ACC112 (cell line): Measurements from ENCODE around the gene MECR.
A peak's percentile ranks its signal among the peaks of the same experiment; 100 is the strongest.

ENCODE experiments used
- H2AFZ ChIP-seq: fragments of 200-600 bp; sonication (generic); one replicate; pipeline ENCODE4 v1.6.0; 2017; ENCODE audit warnings: antibody characterized with exemption, low read length; ENCODE audit not compliant: unreplicated experiment
- H3K27ac ChIP-seq: fragments of 200-600 bp; sonication (generic); 2 replicates; pipeline ENCODE4 v1.5.1; 2014; ENCODE audit warnings: low read depth, mild to moderate bottlenecking, antibody characterized with exemption, low read length, moderate library complexity
- H3K27me3 ChIP-seq: fragments of 200-600 bp; sonication (generic); 2 replicates; pipeline ENCODE4 v1.6.1; 2014; ENCODE audit warnings: mild to moderate bottlenecking, antibody characterized with exemption, low read length, moderate library complexity, mixed read lengths; ENCODE audit not compliant: insufficient read depth
- H3K36me3 ChIP-seq: fragments of 200-600 bp; sonication (generic); 2 replicates; pipeline ENCODE4 v1.6.1; 2016; ENCODE audit warnings: mild to moderate bottlenecking, antibody characterized with exemption, low read length, moderate library complexity, mixed read lengths; ENCODE audit not compliant: insufficient read depth
- H3K4me1 ChIP-seq: fragments of 200-600 bp; sonication (generic); one replicate; pipeline ENCODE4 v1.6.1; 2016; ENCODE audit warnings: low read length, mixed read lengths; ENCODE audit not compliant: insufficient read depth, unreplicated experiment, control insufficient read depth
- H3K4me3 ChIP-seq: fragments of 200-600 bp; sonication (generic); 2 replicates; pipeline ENCODE4 v1.5.1; 2014; ENCODE audit warnings: mild to moderate bottlenecking, low read depth, low read length
- H3K79me2 ChIP-seq: fragments of 200-600 bp; sonication (generic); one replicate; pipeline ENCODE4 v1.6.0; 2016; ENCODE audit warnings: low read length; ENCODE audit not compliant: control insufficient read depth, unreplicated experiment, insufficient read depth

MECR gene, protein sequence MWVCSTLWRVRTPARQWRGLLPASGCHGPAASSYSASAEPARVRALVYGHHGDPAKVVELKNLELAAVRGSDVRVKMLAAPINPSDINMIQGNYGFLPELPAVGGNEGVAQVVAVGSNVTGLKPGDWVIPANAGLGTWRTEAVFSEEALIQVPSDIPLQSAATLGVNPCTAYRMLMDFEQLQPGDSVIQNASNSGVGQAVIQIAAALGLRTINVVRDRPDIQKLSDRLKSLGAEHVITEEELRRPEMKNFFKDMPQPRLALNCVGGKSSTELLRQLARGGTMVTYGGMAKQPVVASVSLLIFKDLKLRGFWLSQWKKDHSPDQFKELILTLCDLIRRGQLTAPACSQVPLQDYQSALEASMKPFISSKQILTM

DNA sequence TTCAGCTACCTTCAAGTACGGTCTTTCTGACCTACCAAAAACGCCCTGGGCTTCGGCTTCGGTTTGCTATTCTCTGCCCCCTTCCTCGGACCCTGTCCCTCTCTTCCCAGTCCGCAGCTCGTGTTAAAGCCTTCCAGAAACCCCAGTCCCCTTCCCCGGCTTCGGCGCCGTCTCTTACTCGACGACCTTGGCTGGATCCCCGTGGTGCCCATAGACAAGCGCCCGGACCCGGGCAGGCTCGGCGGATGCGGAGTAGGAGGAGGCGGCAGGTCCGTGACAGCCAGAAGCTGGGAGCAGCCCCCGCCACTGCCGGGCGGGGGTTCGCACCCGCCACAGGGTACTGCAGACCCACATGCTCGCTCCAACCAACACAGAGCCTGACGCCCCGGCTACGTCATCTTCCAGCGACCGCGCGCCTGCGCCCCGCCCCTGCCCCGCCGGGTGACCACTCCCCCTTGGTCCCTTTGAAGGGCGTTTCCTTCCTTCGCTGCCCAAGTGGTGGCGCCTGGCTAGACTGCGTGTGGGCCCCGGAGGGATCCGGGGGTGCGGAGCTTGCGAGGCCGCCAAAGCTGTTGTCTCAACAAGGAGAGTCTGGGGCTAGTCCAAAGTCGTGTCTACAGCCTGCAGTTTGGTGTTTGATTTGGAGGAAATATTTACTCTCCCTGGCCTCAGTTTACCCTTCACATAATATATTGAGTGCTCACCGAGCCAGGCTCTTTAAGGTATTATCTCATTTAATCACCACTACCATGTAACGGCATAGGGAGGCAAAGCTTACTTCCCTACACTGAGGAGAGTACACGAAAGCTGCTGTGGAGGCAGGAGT is at the start of gene MECR:
Gene MECR (minus strand): TSS at position 382 of the 826 bp plus-strand sequence. CDS start 28 bp downstream, at position 354.
- Histone ChIP-seq H3K4me3 (peak within 1 kb of the TSS; percentile 81), H3K27ac (no peak within 1 kb of the TSS), H3K79me2 (peaks cover 17% of the 10 kb centered on the region), H3K27me3 (peaks cover 5% of the 10 kb centered on the region; the same call in 1 of the 2 replicates), H2AFZ (peak within 1 kb of the TSS; percentile 85), H3K36me3 (no peaks in the 10 kb centered on the region), H3K4me1 (peaks cover 7% of the 10 kb centered on the region)

DNA sequence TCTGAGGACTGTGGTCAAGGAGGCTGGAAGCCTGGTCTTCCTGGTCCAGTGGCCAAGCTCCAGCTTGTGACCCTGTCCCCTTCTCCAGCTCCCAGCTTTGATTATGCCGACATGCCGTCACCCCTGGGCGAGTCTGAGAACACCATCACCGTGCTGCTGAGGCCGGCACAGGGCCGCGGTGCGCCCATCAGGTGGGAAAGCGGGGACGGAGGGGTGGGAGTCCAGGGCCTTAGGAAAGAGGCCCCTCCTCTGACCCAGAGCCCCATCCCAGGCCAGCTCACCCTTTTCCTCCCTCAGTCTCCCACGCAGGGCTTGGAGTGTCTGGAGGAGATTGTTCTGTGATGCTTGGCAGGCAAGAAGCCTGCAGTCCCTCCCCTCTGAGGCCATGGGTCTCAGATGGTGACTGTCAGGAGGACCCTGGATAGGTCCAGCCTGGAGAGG is 49.2 kb upstream of the MECR start:
- no peaks in the 10 kb centered on the region for H3K27me3 ChIP-seq
- H3K27ac ChIP-seq = no peak overlapping the region
- no peak overlapping the region for H2AFZ ChIP-seq

DNA sequence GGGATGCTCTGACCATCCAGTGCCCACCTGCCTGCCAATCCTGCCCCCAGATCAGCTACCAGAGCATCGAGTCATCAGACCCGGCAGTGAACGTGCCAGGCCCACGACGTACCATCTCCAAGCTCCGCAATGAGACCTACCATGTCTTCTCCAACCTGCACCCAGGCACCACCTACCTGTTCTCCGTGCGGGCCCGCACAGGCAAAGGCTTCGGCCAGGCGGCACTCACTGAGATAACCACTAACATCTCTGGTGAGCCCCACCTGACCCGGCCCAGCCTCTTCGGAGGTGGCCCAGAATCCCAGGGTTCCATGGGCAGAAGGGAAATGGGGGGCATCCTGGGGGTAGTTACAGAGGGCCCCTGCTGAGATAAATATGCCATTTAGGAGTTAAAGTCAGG is 48.7 kb upstream of the MECR start:
- Histone ChIP-seq H3K27ac (no peak overlapping the region), H3K27me3 (no peaks in the 10 kb centered on the region), H2AFZ (no peak overlapping the region), H3K4me1 (peaks cover 15% of the 10 kb centered on the region), H3K4me3 (no peak overlapping the region), H3K36me3 (no peaks in the 10 kb centered on the region), H3K79me2 (no peaks in the 10 kb centered on the region)

More for the DNA sequence above, 49.2 kb upstream of the MECR start:
- Histone ChIP-seq H3K79me2 (no peaks in the 10 kb centered on the region), H3K4me1 (peaks cover 15% of the 10 kb centered on the region), H3K4me3 (no peak overlapping the region), H3K36me3 (no peaks in the 10 kb centered on the region)

DNA sequence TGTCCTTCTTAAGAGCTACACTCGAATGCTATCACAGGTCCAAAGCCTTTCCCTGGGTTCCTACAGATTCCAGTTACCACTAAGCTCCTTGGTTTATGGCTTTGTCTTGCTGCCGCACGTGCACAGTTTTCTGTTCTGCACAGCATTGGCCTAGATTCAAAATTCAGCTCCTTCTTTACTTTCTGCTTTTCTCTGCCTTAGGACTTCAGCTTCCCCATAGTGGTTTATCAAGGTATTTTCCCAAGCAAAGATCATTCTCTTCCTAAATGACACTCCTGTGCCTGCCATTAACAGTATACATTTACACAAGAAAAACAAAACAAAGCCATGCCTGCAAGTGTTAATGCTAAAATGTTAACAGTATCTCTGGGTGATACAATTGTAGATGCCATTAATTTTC is 47.4 kb upstream of the MECR start:
- H3K79me2 ChIP-seq = no peaks in the 10 kb centered on the region
- H3K36me3 ChIP-seq = no peaks in the 10 kb centered on the region
- H3K27me3 ChIP-seq = no peaks in the 10 kb centered on the region
- no peak overlapping the region for H3K27ac ChIP-seq
- no peak overlapping the region for H2AFZ ChIP-seq
- H3K4me1 ChIP-seq = peaks cover 15% of the 10 kb centered on the region
- no peak overlapping the region for H3K4me3 ChIP-seq

DNA sequence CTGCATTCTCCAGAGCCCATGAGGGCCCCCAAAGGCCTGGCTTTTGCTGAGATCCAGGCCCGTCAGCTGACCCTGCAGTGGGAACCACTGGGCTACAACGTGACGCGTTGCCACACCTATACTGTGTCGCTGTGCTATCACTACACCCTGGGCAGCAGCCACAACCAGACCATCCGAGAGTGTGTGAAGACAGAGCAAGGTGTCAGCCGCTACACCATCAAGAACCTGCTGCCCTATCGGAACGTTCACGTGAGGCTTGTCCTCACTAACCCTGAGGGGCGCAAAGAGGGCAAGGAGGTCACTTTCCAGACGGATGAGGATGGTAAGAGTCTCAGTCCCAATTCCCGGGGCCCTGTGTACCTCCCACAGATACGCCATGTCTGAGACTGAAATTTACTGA is 44.7 kb upstream of the MECR start:
- Histone ChIP-seq H3K79me2 (no peaks in the 10 kb centered on the region), H3K4me3 (no peak overlapping the region), H2AFZ (no peak overlapping the region), H3K4me1 (peaks cover 20% of the 10 kb centered on the region), H3K27me3 (no peaks in the 10 kb centered on the region), H3K36me3 (no peaks in the 10 kb centered on the region), H3K27ac (no peak overlapping the region)

DNA sequence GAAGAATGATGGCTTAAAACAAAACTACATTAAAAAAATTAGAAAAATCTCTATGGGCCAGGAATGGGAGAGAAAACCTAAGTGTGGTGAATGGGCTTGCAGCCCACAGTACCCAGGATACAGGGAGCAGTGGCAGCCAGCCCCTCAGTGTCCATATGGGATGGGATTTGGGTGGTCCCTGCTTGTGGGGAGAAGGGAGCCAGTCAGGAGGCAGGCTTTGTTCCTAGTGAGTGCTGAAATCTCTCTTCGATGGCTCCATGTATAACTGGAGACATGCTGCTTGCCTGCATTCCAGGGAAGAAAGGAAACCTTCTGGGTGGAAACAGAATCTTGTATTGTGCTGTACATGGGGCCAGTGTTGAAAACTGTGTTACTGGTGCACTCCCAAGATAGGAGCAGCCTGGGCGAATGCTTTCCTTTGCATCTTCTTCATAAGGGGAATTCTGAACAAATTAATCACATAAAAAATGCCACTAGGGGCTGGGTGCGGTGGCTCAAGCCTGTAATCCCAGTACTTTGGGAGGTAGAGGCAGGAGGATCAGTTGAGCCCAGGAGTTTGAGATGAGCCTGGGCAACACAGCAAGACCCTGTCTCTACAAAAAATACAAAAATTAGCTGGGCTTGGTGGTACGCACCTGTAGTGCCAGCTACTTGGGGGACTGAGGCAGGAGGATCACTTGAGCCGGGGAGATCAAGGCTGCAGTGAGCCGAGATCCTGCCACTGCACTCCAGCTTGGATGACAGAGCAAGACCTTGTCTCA is 41.6 kb upstream of the MECR start:
- H3K4me3 ChIP-seq = no peak overlapping the region
- H2AFZ ChIP-seq = no peak overlapping the region
- 0 out of 2 replicates have a peak, but pooled peaks cover 3% of the 10 kb centered on the region for H3K27me3 ChIP-seq
- H3K27ac ChIP-seq = no peak overlapping the region
- H3K4me1 ChIP-seq = peaks cover 15% of the 10 kb centered on the region
- no peaks in the 10 kb centered on the region for H3K79me2 ChIP-seq
- no peaks in the 10 kb centered on the region for H3K36me3 ChIP-seq

DNA sequence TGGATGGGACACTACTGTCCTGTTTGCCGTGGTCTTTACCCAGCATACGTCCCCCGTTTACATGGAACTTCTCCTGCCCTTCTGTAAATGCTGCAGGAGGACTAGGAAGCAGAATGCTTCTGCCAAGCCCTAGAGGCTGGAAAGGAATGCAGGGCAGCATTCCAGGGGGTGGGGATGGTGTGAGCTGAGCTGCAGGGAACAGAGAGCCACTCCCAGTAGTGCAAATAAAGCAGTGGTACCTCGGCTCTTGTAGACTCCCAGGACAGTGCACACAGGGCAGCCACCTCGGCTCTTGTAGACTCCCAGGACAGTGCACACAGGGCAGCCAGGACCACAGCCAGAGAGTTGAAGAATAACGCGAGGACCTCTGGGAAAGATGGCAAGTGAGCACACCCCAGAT is 41.0 kb upstream of the MECR start:
- H3K4me3 ChIP-seq = no peak overlapping the region
- no peaks in the 10 kb centered on the region for H3K79me2 ChIP-seq
- H2AFZ ChIP-seq = peak overlapping the region; percentile 30
- 0 out of 2 replicates have a peak, but pooled peaks cover 3% of the 10 kb centered on the region for H3K27me3 ChIP-seq
- H3K36me3 ChIP-seq = no peaks in the 10 kb centered on the region
- H3K4me1 ChIP-seq = peaks cover 15% of the 10 kb centered on the region
- H3K27ac ChIP-seq = no peak overlapping the region

DNA sequence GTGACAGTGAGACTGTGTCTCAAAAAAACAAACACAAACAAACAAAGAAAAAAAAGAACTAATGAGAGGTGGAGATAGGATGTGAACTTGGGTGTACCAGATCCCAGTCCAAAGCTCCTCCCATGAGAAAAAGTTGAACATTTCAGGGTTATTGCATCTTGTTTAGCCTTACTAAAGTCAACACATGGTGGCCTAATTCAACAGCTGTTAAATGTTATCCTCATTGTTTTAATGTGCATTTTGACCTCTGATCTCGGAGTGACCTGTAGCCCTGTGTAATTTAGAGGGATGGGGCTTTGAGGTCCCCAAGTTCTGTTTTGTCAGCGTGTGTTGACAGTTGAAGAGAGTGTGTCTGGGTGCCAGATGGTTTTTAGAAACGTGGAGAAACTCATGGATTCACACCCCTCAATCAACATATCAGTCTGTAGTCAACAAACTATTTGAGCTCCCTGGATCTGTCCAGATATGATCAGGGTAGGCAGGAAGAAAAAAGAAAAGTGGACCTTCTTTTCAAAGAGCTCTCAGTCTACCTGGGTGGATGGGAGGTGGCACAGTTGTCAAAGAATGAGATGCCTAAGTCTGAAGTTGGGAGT is 40.3 kb upstream of the MECR start:
- H2AFZ ChIP-seq = no peak overlapping the region
- no peaks in the 10 kb centered on the region for H3K36me3 ChIP-seq
- H3K4me1 ChIP-seq = peaks cover 15% of the 10 kb centered on the region
- 0 out of 2 replicates have a peak, but pooled peaks cover 3% of the 10 kb centered on the region for H3K27me3 ChIP-seq
- H3K4me3 ChIP-seq = no peak overlapping the region
- H3K79me2 ChIP-seq = no peaks in the 10 kb centered on the region
- no peak overlapping the region for H3K27ac ChIP-seq

DNA sequence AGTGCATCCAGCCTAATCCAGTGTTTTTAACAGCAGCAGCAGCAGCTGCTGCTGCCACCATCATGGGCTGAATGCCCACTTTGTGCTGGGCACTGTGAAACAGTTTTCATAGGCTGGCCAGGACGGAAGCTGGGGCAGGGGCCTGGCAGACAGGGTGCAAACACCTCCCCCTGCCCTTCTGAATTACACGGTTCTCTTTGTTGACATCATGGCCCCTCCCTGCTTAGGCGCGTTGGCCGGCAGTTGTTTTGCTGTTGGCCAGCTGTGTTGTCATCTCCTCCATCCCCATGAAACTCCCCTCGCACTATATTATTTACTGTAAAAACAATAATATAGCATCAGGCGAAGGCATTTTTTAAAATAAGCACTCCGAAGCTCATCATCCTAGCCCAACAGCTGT is 38.6 kb upstream of the MECR start:
- Histone ChIP-seq H3K36me3 (no peaks in the 10 kb centered on the region), H3K27ac (no peak overlapping the region), H3K79me2 (no peaks in the 10 kb centered on the region), H3K4me3 (no peak overlapping the region), H2AFZ (no peak overlapping the region), H3K4me1 (peaks cover 18% of the 10 kb centered on the region), H3K27me3 (0 out of 2 replicates have a peak, but pooled peaks cover 3% of the 10 kb centered on the region)
